HEK293 (cell line): ENCODE data around the gene DGKZ.

Experiments
- CTCF ChIA-PET: fragments of 350-600 bp; formaldehyde crosslinking; extraction: SDS; loops from one replicate; lab custom pipeline; 2021; ENCODE audit warnings: antibody characterized with exemption; lab: Yijun Ruan, JAX
- POLR2A ChIA-PET: fragments of 300-600 bp; formaldehyde crosslinking; extraction: SDS; loops from one replicate; lab custom pipeline; 2020; ENCODE audit warnings: antibody characterized with exemption, inconsistent platforms; lab: Yijun Ruan, JAX
- H3K27ac ChIP-seq: fragments of 200-500 bp; sonication (Bioruptor generic); 2 replicates; pipeline ENCODE4 v1.5.1; 2014; ENCODE audit warnings: low read depth, low read length, control low read depth, inconsistent platforms; ENCODE audit errors: extremely low read depth
- H3K36me3 ChIP-seq, 2 experiments: fragments of 200-500 bp in 1 of 2; sonication (Bioruptor generic) in 1 of 2; 1 replicate in 1 of 2; 2 replicates in 1 of 2; pipeline ENCODE4 v1.5.1; 2014 to 2017; ENCODE audit warnings: inconsistent platforms in 2 of 2, low read length in 2 of 2; ENCODE audit not compliant: control insufficient read depth in 2 of 2, insufficient read depth in 1 of 2
- H3K4me1 ChIP-seq: fragments of 200-500 bp; sonication (Bioruptor generic); 2 replicates; pipeline ENCODE4 v1.5.1; 2014; ENCODE audit warnings: mild to moderate bottlenecking, low read length, inconsistent platforms; ENCODE audit not compliant: control insufficient read depth, insufficient read depth
- H3K4me3 ChIP-seq: 2 replicates; pipeline ENCODE4 v1.5.1; 2011; ENCODE audit warnings: low read depth, mild to moderate bottlenecking, control low read depth, low read length, moderate library complexity
- H3K9me3 ChIP-seq: fragments of 200-500 bp; sonication (Bioruptor generic); 2 replicates; pipeline ENCODE4 v1.5.1; 2014; ENCODE audit warnings: low read depth, low read length, inconsistent platforms; ENCODE audit not compliant: control insufficient read depth, insufficient read depth
- ATF2 ChIP-seq: fragments of 450-650 bp; formaldehyde crosslinking; IDR thresholded peaks from 2 replicates; pipeline ENCODE4 v1.5.1; 2016; ENCODE audit warnings: missing biosample characterization, missing genetic modification characterization, low read depth
- BCL11A ChIP-seq: fragments of 450-650 bp; formaldehyde crosslinking; IDR thresholded peaks from 2 replicates; pipeline ENCODE4 v1.5.1; 2016; ENCODE audit warnings: low read depth, missing biosample characterization, missing genetic modification characterization
- GLIS2 ChIP-seq: fragments of 450-650 bp; formaldehyde crosslinking; IDR thresholded peaks from 2 replicates; pipeline ENCODE4 v1.5.1; 2016; ENCODE audit warnings: missing biosample characterization, missing genetic modification characterization
- IKZF3 ChIP-seq: fragments of 450-650 bp; IDR thresholded peaks from 2 replicates; pipeline ENCODE4 v1.5.0; 2018; ENCODE audit warnings: missing biosample characterization, mild to moderate bottlenecking, missing genetic modification characterization, moderate library complexity
- KLF16 ChIP-seq: fragments of 450-650 bp; formaldehyde crosslinking; IDR thresholded peaks from 2 replicates; pipeline ENCODE4 v1.5.1; 2017; ENCODE audit warnings: missing biosample characterization, missing genetic modification characterization
- KLF7 ChIP-seq: fragments of 450-650 bp; formaldehyde crosslinking; IDR thresholded peaks from 2 replicates; pipeline ENCODE4 v1.5.1; 2016; ENCODE audit warnings: missing biosample characterization, missing genetic modification characterization, borderline replicate concordance
- ZBTB17 ChIP-seq: fragments of 450-650 bp; formaldehyde crosslinking; IDR thresholded peaks from 2 replicates; pipeline ENCODE4 v1.5.1; 2016; ENCODE audit warnings: missing biosample characterization, missing genetic modification characterization
- ZBTB21 ChIP-seq: fragments of 450-650 bp; formaldehyde crosslinking; IDR thresholded peaks from 2 replicates; pipeline ENCODE4 v1.5.1; 2017; ENCODE audit warnings: missing biosample characterization, missing genetic modification characterization
- ZBTB44 ChIP-seq: fragments of 450-650 bp; IDR thresholded peaks from 2 replicates; pipeline ENCODE4 v1.5.1; 2018; ENCODE audit warnings: missing biosample characterization, mild to moderate bottlenecking, missing genetic modification characterization
- ZIC2 ChIP-seq: fragments of 450-650 bp; formaldehyde crosslinking; IDR thresholded peaks from 2 replicates; pipeline ENCODE4 v1.5.1; 2016; ENCODE audit warnings: missing biosample characterization, missing genetic modification characterization
- ZNF121 ChIP-seq: fragments of 450-650 bp; formaldehyde crosslinking; IDR thresholded peaks from 2 replicates; pipeline ENCODE4 v1.5.1; 2016; ENCODE audit warnings: missing biosample characterization, missing genetic modification characterization
- ZNF132 ChIP-seq: fragments of 450-650 bp; formaldehyde crosslinking; IDR thresholded peaks from 2 replicates; pipeline ENCODE4 v1.5.1; 2017; ENCODE audit warnings: missing biosample characterization, missing genetic modification characterization, borderline replicate concordance
- ZNF146 ChIP-seq: fragments of 450-650 bp; formaldehyde crosslinking; IDR thresholded peaks from 2 replicates; pipeline ENCODE4 v1.5.1; 2016; ENCODE audit warnings: missing biosample characterization, missing genetic modification characterization
- ZNF266 ChIP-seq: fragments of 450-650 bp; formaldehyde crosslinking; IDR thresholded peaks from 2 replicates; pipeline ENCODE4 v1.5.1; 2016; ENCODE audit warnings: missing biosample characterization, missing genetic modification characterization, low read depth
- ZNF354C ChIP-seq: fragments of 450-650 bp; formaldehyde crosslinking; IDR thresholded peaks from 2 replicates; pipeline ENCODE4 v1.5.1; 2016; ENCODE audit warnings: missing biosample characterization, missing genetic modification characterization, low read depth, borderline replicate concordance
- ZNF398 ChIP-seq: fragments of 450-650 bp; formaldehyde crosslinking; IDR thresholded peaks from 2 replicates; pipeline ENCODE4 v1.5.1; 2017; ENCODE audit warnings: missing biosample characterization, missing genetic modification characterization
- ZNF626 ChIP-seq: fragments of 450-650 bp; sonication (Bioruptor Pico); formaldehyde crosslinking; IDR thresholded peaks from 2 replicates; pipeline ENCODE4 v1.5.1; 2018; ENCODE audit warnings: missing biosample characterization, missing genetic modification characterization, inconsistent platforms
- ZNF629 ChIP-seq: fragments of 450-650 bp; formaldehyde crosslinking; IDR thresholded peaks from 2 replicates; pipeline ENCODE4 v1.5.1; 2017; ENCODE audit warnings: missing biosample characterization, missing genetic modification characterization
- ZNF658 ChIP-seq: fragments of 450-650 bp; formaldehyde crosslinking; IDR thresholded peaks from 2 replicates; pipeline ENCODE4; 2016; ENCODE audit warnings: missing biosample characterization, missing genetic modification characterization
- ZNF692 ChIP-seq: fragments of 450-650 bp; formaldehyde crosslinking; IDR thresholded peaks from 2 replicates; pipeline ENCODE4 v1.5.1; 2016; ENCODE audit warnings: missing biosample characterization, missing genetic modification characterization
- ZNF707 ChIP-seq: fragments of 450-650 bp; formaldehyde crosslinking; IDR thresholded peaks from 2 replicates; pipeline ENCODE4 v1.5.1; 2016; ENCODE audit warnings: missing biosample characterization, missing genetic modification characterization
- ZNF830 ChIP-seq: fragments of 450-650 bp; IDR thresholded peaks from 2 replicates; pipeline ENCODE4 v1.5.0; 2018; ENCODE audit warnings: missing biosample characterization, missing genetic modification characterization, low read depth, mild to moderate bottlenecking, moderate library complexity
- ZSCAN30 ChIP-seq: fragments of 450-650 bp; IDR thresholded peaks from 2 replicates; pipeline ENCODE4 v1.5.1; 2018; ENCODE audit warnings: missing biosample characterization, mild to moderate bottlenecking, missing genetic modification characterization, moderate library complexity
- TF ChIP-seq, protein P1 (sequence below): fragments of 450-650 bp; formaldehyde crosslinking; IDR thresholded peaks from 2 replicates; pipeline ENCODE4 v1.5.1; 2016; ENCODE audit warnings: missing biosample characterization, missing genetic modification characterization
- TF ChIP-seq, protein P2 (sequence below): fragments of 450-650 bp; formaldehyde crosslinking; IDR thresholded peaks from 2 replicates; pipeline ENCODE4 v1.5.1; 2017; ENCODE audit warnings: missing biosample characterization, missing genetic modification characterization

Gene DGKZ

GRCh38 chr11:46335271-46335670 is 12.0 kb upstream of the DGKZ start:
- TF ChIP-seq ZNF132 (tag by site-specific recombination), result no peak
- TF ChIP-seq ZSCAN30 (tag by site-specific recombination), result no peak
- TF ChIP-seq ZBTB17, result no peak
- TF ChIP-seq KLF7 (tag by site-specific recombination), result no peak
- TF ChIP-seq ZNF658 (tag by site-specific recombination), result no peak
- no peak for TF ChIP-seq KLF16 (tag by site-specific recombination)
- TF ChIP-seq ZBTB44 (tag by site-specific recombination), result no peak
- no peak for TF ChIP-seq ZNF266 (tag by site-specific recombination)
- TF ChIP-seq BCL11A, result no peak
- no peak for TF ChIP-seq ZNF830
- Histone ChIP-seq H3K36me3 (no peaks in the 10 kb centered on the region), H3K4me3 (no peak overlapping the region), H3K27ac (no peak overlapping the region), H3K4me1 (peaks cover 6% of the 10 kb centered on the region; the same call in 1 of the 2 replicates), H3K9me3 (no peaks in the 10 kb centered on the region)
- ChIA-PET CTCF (interaction anchor here (0.6 to 1.3 kb wide), 4 partner anchors 9 to 88 kb away, joined by 3 to 6 read pairs (median 4); no protein-coding TSS in a partner anchor), POLR2A (no interaction called here)

- POLR2A ChIA-PET, result no interaction called here
- Histone ChIP-seq H3K4me1 (peaks cover 6% of the 10 kb centered on the region; the same call in 1 of the 2 replicates), H3K9me3 (no peaks in the 10 kb centered on the region), H3K27ac (no peak overlapping the region)
- no peak for TF ChIP-seq ATF2
- TF ChIP-seq ZNF354C (tag by site-specific recombination), result no peak
- TF ChIP-seq ZNF692 (tag by site-specific recombination), result 0 out of 2 replicates have a peak, but pooled peaks have one; percentile 27
- no peak for TF ChIP-seq GLIS2 (tag by site-specific recombination)
- TF ChIP-seq, protein P1, sequence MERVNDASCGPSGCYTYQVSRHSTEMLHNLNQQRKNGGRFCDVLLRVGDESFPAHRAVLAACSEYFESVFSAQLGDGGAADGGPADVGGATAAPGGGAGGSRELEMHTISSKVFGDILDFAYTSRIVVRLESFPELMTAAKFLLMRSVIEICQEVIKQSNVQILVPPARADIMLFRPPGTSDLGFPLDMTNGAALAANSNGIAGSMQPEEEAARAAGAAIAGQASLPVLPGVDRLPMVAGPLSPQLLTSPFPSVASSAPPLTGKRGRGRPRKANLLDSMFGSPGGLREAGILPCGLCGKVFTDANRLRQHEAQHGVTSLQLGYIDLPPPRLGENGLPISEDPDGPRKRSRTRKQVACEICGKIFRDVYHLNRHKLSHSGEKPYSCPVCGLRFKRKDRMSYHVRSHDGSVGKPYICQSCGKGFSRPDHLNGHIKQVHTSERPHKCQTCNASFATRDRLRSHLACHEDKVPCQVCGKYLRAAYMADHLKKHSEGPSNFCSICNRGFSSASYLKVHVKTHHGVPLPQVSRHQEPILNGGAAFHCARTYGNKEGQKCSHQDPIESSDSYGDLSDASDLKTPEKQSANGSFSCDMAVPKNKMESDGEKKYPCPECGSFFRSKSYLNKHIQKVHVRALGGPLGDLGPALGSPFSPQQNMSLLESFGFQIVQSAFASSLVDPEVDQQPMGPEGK (tag by site-specific recombination), result no peak
- TF ChIP-seq ZNF398, result no peak
- TF ChIP-seq ZNF146 (tag by site-specific recombination), result no peak
- no peak for TF ChIP-seq ZNF707
- no peak for TF ChIP-seq IKZF3 (tag by site-specific recombination)
- TF ChIP-seq, protein P2, sequence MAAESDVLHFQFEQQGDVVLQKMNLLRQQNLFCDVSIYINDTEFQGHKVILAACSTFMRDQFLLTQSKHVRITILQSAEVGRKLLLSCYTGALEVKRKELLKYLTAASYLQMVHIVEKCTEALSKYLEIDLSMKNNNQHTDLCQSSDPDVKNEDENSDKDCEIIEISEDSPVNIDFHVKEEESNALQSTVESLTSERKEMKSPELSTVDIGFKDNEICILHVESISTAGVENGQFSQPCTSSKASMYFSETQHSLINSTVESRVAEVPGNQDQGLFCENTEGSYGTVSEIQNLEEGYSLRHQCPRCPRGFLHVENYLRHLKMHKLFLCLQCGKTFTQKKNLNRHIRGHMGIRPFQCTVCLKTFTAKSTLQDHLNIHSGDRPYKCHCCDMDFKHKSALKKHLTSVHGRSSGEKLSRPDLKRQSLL (tag by site-specific recombination), result no peak
- no peak for TF ChIP-seq ZBTB21 (tag by site-specific recombination)
- TF ChIP-seq ZIC2 (tag by site-specific recombination), result 0 out of 2 replicates have a peak, but pooled peaks have one; percentile 22
- no peak for TF ChIP-seq ZNF626
- TF ChIP-seq ZNF121 (tag by site-specific recombination), result no peak
- TF ChIP-seq ZNF629 (tag by site-specific recombination), result no peak
- TF ChIP-seq, all 188 proteins: peak for 2
- H3K36me3 ChIP-seq, result no peaks in the 10 kb centered on the region
- H3K4me3 ChIP-seq, result no peak overlapping the region
- CTCF ChIA-PET, result interaction anchor here (0.6 to 1.5 kb wide), 4 partner anchors 15 to 96 kb away, joined by 3 to 6 read pairs (median 4); no protein-coding TSS in a partner anchor
Measured at GRCh38 chr11:46335890-46336562, 11.2 kb upstream of the DGKZ start.
